ENCODE data around the gene TRIM16. TPM values are rescaled to one million over a fixed set of nuclear protein-coding genes. Genes with fewer than 3 reads are reported as not detected.
A peak's percentile ranks its signal among the peaks of the same experiment; 100 is the strongest.

TRIM16 gene
- total and polyA plus RNA-seq, 9 of the 15 experiments (the other 6 are each of a cell fraction or from before 2014, with no cell fraction given): 3.5 to 9.2 (median 8.2) TPM

DNA sequence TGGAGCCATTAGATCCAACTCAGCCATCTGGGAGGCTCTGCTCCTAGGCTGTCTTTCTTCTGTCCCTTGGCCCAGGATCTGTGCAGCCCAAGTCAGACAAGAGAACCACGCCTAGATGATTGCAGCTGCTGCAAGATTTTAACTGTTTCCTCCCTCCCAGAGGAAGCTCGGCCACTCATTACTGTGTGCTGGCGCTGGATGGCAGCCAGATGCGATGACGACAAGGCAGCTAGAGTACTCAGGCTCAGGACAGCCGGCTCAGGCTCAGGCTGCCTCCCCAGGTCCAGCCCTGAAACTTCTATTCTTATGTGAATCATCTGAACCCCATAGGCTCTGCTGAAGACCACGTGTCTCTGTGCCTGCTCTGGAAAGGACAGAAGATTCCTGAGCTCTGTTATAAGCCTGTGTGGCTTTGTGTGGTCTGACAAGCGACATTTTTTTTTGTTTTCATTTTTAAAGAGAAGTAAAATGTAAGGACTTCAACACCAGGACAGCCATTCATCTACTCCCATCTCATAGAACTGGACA, 32.5 kb downstream of the TRIM16 start (continued):
- TF ChIP-seq, protein P1, sequence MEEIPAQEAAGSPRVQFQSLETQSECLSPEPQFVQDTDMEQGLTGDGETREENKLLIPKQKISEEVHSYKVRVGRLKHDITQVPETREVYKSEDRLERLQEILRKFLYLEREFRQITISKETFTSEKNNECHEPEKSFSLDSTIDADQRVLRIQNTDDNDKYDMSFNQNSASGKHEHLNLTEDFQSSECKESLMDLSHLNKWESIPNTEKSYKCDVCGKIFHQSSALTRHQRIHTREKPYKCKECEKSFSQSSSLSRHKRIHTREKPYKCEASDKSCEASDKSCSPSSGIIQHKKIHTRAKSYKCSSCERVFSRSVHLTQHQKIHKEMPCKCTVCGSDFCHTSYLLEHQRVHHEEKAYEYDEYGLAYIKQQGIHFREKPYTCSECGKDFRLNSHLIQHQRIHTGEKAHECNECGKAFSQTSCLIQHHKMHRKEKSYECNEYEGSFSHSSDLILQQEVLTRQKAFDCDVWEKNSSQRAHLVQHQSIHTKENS (CRISPR knock-in tag; IDR thresholded peaks at IDR 0.05): no peak
- TF ChIP-seq ZBTB7A (IDR thresholded peaks at IDR 0.05; ENCODE audit: borderline replicate concordance, control insufficient read depth, low read depth, low read length): no peak
- no peak for TF ChIP-seq BCOR (IDR thresholded peaks at IDR 0.05)
- TF ChIP-seq MXI1 (IDR thresholded peaks at IDR 0.05; ENCODE audit: low read depth, low read length): no peak
- 0 out of 2 replicates have a peak, but pooled peaks have one; percentile 35 for TF ChIP-seq MYNN (IDR thresholded peaks at IDR 0.05)
- TF ChIP-seq MYNN (CRISPR knock-in tag; IDR thresholded peaks at IDR 0.05): no peak
- no peak for TF ChIP-seq SMAD2 (IDR thresholded peaks at IDR 0.05; ENCODE audit: low read depth, low read length)
- no peak for TF ChIP-seq RBM34 (IDR thresholded peaks at IDR 0.05; ENCODE audit: borderline replicate concordance, insufficient read depth, low read length)
- TF ChIP-seq, protein P2, sequence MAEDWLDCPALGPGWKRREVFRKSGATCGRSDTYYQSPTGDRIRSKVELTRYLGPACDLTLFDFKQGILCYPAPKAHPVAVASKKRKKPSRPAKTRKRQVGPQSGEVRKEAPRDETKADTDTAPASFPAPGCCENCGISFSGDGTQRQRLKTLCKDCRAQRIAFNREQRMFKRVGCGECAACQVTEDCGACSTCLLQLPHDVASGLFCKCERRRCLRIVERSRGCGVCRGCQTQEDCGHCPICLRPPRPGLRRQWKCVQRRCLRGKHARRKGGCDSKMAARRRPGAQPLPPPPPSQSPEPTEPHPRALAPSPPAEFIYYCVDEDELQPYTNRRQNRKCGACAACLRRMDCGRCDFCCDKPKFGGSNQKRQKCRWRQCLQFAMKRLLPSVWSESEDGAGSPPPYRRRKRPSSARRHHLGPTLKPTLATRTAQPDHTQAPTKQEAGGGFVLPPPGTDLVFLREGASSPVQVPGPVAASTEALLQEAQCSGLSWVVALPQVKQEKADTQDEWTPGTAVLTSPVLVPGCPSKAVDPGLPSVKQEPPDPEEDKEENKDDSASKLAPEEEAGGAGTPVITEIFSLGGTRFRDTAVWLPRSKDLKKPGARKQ (CRISPR knock-in tag; IDR thresholded peaks at IDR 0.05): no peak
- no peak for TF ChIP-seq HDAC3 (IDR thresholded peaks at IDR 0.05; ENCODE audit: borderline replicate concordance, partially characterized antibody)
- no peak for TF ChIP-seq DNMT1 (IDR thresholded peaks at IDR 0.05)
- TF ChIP-seq HDGF (IDR thresholded peaks at IDR 0.05): no peak
- TF ChIP-seq LCOR (CRISPR knock-in tag; IDR thresholded peaks at IDR 0.05): no peak
- TF ChIP-seq, protein P3, sequence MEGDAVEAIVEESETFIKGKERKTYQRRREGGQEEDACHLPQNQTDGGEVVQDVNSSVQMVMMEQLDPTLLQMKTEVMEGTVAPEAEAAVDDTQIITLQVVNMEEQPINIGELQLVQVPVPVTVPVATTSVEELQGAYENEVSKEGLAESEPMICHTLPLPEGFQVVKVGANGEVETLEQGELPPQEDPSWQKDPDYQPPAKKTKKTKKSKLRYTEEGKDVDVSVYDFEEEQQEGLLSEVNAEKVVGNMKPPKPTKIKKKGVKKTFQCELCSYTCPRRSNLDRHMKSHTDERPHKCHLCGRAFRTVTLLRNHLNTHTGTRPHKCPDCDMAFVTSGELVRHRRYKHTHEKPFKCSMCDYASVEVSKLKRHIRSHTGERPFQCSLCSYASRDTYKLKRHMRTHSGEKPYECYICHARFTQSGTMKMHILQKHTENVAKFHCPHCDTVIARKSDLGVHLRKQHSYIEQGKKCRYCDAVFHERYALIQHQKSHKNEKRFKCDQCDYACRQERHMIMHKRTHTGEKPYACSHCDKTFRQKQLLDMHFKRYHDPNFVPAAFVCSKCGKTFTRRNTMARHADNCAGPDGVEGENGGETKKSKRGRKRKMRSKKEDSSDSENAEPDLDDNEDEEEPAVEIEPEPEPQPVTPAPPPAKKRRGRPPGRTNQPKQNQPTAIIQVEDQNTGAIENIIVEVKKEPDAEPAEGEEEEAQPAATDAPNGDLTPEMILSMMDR (IDR thresholded peaks at IDR 0.05 in 2 of 3, conservative IDR thresholded peaks at IDR 0.05 in 1 of 3; ENCODE audit: insufficient read depth in 2 of 3, low read depth in 1 of 3, low read length in 3 of 3): peak in 2 of 3 experiments; percentile 9 to 18; a peak in 2 of 6 replicates
- TF ChIP-seq, protein P4, sequence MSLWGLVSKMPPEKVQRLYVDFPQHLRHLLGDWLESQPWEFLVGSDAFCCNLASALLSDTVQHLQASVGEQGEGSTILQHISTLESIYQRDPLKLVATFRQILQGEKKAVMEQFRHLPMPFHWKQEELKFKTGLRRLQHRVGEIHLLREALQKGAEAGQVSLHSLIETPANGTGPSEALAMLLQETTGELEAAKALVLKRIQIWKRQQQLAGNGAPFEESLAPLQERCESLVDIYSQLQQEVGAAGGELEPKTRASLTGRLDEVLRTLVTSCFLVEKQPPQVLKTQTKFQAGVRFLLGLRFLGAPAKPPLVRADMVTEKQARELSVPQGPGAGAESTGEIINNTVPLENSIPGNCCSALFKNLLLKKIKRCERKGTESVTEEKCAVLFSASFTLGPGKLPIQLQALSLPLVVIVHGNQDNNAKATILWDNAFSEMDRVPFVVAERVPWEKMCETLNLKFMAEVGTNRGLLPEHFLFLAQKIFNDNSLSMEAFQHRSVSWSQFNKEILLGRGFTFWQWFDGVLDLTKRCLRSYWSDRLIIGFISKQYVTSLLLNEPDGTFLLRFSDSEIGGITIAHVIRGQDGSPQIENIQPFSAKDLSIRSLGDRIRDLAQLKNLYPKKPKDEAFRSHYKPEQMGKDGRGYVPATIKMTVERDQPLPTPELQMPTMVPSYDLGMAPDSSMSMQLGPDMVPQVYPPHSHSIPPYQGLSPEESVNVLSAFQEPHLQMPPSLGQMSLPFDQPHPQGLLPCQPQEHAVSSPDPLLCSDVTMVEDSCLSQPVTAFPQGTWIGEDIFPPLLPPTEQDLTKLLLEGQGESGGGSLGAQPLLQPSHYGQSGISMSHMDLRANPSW (CRISPR knock-in tag; IDR thresholded peaks at IDR 0.05): no peak
- no peak for TF ChIP-seq ETV5 (CRISPR knock-in tag; IDR thresholded peaks at IDR 0.05; ENCODE audit: low read depth)
- TF ChIP-seq, protein P5, sequence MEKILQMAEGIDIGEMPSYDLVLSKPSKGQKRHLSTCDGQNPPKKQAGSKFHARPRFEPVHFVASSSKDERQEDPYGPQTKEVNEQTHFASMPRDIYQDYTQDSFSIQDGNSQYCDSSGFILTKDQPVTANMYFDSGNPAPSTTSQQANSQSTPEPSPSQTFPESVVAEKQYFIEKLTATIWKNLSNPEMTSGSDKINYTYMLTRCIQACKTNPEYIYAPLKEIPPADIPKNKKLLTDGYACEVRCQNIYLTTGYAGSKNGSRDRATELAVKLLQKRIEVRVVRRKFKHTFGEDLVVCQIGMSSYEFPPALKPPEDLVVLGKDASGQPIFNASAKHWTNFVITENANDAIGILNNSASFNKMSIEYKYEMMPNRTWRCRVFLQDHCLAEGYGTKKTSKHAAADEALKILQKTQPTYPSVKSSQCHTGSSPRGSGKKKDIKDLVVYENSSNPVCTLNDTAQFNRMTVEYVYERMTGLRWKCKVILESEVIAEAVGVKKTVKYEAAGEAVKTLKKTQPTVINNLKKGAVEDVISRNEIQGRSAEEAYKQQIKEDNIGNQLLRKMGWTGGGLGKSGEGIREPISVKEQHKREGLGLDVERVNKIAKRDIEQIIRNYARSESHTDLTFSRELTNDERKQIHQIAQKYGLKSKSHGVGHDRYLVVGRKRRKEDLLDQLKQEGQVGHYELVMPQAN (IDR thresholded peaks at IDR 0.05; ENCODE audit: borderline replicate concordance): no peak
- peak; percentile 62; the same call in 1 of the 2 replicates for TF ChIP-seq L3MBTL2 (IDR thresholded peaks at IDR 0.05)
- TF ChIP-seq DIDO1 (tag; IDR thresholded peaks at IDR 0.05; ENCODE audit: low read depth): no peak
- no peak for TF ChIP-seq RFX7 (CRISPR knock-in tag; IDR thresholded peaks at IDR 0.05)

All from K562 (cell line).